NCI-H2227 (cell line): ENCODE measurements around the gene GCGR.
A peak's percentile ranks its signal among the peaks of the same experiment; 100 is the strongest.

Experiments
- DNase-seq: peaks from one replicate; lab custom pipeline; 2025; ENCODE audit not compliant: unreplicated experiment; lab: John Stamatoyannopoulos, UW

GCGR gene

DNA sequence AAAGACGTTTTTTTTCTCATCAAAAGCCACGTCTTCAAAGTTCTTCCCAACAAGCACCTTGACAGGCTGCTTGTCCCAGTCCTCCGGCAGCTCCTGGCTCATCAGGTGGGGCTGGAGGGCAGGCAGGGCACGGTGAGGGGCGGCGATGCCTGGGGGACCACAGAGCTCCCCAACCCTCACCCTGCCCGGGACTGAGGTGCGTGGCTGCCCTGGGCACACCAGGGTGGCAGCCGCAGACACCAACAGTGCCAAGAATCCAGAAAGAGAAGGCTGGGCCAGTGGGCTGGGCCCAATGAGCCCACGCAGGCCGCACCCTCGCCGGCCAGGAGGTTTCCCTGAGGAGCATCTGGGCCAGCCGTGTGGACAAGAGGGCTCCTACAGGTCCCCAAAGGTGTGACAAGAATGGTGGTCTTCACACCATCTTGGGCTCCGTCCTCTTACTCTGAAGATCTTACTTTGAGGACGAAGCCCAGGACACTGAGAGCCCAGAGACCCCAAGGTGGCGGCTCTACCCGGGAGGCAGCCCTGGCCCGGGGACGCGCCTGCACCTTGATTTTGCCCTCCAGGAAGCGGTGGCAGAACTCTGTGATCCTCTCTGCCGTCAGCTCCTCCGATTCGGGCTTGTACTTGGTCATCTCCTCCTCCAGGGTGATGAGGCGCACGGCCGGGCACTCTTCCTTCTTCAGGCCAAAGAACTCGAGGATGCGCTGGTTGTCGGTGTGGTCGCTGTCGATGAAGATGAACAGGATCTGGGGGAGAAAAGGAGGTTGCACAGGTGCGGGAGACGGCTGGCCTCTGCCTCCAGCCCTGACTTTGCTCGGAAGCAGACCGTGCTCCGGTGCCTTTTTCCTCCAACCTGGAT lies 42.2 kb downstream of the GCGR start:
- no peak for DNase-seq

DNA sequence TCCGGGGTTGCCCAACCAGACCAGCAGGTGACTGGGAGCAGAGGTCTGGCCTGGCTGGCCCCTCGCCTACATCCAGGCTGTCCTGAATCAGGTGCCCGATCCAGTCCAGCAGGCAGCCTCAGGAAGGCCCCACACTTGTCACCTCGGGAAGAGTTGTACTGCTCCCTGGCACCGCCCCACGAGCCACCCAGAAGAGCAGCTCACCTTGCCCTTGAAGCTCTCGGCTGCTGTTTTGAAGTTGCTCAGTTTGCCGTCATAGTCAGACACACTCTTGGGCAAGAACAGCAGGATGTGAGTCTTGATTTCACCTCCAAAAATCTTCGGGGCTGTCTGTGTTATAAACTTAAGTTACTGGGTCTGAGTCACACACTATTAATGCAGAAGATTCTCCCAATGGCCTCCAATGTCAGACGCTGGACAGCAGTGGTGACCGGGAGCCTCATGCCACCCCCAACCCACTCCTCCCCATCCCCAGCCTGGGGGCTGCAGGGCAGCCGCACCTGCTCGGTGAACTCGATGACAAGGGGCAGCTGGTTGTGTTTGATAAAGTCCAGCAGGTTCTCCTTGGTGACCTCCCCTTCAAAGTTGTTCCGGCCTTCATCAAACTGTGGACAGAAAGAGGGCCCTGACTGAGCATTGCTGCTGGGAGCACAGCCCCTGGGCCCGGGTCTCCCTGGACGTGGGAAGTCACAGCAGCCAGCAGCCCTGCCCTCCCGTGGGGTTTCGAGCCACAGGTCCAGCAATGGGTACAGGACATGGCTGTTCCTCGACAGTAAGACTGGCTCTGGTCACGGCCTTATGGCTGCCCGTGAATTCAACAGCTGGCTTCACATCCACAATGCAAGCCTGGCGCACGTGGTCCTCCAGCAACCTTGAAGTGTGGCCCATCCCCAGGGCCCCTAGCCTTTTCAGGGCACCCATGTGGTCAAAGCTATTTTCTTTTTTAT lies 43.1 kb downstream of the GCGR start:
- DNase-seq: no peak

DNA sequence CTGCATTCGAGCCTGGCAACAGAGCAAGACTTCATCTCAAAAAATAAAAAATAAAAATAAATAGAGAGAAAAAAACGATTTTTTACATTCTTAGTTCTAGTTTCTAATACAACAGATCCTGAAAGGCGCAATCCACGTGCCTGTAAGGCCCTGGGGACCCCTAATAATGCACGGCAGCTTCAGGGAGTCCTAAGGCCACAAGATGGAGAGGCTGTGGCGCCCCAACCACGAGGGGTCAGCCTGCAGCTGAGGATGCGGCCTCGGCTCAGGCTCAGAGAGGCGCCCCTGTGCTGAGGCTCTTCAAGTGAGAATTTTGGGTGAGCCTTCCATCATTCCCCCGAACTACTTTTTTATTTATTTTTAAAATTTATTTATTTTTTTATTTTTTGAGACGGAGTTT lies 45.5 kb downstream of the GCGR start:
- no peak for DNase-seq

DNA sequence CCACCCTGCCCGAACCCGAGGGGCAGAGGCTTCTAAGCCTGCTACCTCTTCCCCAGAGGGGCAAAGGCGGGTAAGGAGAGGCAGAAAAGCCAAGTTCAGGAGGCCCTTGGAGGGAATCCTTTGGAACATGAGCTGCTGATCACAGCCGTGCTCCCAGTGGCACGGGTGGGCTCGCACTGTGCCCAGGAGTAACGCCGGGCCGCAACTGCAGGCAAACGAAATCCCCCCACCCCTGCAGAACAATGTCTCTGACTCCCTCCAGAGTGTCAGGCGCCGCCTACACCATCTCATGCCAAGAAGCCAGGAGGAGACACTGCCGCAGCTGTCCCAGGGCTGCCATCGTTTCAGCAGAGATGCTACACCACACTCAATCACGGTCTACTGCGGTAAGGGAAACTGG lies 47.5 kb downstream of the GCGR start:
- DNase-seq: no peak

DNA sequence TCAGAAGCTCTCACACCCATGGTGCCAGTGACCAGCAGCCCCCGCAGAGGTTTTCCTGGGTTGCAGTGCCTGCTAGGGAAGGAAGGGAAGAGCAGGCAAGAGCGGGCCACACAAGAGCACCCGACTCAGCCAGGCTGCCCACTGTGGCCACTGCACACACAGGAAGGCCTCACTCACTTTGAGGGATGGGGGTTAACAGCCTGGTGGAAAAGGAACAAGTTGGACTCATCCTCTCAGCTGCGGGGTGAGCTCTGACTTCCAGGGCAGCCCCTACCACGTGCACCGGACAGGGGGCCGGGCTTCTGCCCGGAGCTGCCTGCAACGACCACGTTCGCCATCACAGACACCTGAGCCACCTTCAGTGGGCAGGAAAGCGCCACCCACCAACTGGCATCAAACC lies 48.3 kb downstream of the GCGR start:
- no peak for DNase-seq

DNA sequence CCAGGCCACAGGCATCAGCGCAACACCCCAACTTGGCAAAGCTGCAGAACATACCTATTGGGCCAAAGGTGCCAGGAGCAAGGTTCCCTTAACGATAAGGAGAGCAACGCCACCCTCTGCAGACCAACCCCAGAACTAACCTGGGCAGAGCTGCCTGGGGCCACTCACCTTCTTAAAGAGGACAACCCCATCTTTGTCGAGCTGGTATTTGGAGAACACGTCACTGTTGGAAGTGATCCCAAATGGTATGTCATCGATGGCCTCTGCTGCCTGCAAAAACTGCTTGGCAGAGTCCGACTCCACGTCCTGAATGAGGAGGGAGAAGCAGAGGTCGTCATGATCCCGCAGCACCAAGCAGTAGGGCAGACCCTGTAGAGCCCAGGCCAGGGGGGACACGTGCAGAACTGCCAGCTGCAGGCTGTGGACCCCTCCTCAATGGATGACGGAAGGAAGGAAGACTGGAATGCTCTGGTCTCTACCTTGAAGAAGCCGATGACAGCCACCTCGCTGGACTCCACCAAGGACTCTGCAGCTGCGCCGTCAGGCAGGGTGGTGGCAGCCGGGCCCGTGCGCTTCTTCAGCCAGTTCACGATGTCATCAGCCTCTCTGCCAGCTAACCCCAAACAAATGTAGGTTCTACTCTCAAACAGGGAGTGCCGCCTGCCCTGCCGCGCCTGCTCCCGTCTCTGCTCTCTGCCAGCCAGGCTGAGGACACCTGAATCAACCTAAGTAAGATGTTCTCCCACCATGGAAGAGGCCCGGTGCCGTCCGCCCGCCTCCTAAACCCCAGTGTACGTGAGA lies 51.2 kb downstream of the GCGR start:
- no peak for DNase-seq

DNA sequence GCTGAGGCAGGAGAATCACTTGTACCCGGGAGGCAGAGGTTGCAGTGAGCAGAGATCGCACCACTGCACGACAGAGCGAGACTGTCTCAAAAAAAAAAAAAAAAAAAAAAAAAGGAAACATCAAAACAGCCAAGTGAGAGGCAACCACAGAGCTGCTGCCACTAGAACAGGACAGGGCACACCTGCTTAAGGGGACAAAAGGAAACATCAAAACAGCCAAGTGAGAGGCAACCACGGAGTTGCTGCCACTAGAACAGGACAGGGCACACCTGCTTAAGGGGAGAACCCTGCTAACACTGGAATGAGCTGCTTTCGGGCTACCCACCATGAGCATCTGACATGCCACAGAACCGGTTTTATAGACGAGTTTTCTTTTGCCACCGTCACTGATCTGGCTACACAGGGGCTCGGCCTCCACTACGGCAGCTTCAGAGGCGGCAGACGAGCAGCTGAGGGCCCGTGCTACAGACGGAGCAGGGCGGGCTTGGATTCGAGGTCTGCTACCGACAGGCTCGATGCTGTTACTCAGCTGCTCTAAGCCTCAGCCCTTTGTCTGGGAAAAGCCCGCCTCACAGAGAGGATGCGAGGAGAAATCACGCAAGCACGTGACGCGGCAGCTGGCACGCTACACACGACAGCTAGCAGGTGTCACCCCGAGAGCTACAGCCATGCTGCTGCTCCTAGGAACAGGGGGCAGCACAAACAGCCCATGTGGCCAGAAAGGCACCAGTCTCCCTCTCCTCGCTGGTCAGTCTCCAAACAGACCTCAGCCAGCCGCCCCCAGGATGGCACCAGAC lies 54.4 kb downstream of the GCGR start:
- no peak for DNase-seq

DNA sequence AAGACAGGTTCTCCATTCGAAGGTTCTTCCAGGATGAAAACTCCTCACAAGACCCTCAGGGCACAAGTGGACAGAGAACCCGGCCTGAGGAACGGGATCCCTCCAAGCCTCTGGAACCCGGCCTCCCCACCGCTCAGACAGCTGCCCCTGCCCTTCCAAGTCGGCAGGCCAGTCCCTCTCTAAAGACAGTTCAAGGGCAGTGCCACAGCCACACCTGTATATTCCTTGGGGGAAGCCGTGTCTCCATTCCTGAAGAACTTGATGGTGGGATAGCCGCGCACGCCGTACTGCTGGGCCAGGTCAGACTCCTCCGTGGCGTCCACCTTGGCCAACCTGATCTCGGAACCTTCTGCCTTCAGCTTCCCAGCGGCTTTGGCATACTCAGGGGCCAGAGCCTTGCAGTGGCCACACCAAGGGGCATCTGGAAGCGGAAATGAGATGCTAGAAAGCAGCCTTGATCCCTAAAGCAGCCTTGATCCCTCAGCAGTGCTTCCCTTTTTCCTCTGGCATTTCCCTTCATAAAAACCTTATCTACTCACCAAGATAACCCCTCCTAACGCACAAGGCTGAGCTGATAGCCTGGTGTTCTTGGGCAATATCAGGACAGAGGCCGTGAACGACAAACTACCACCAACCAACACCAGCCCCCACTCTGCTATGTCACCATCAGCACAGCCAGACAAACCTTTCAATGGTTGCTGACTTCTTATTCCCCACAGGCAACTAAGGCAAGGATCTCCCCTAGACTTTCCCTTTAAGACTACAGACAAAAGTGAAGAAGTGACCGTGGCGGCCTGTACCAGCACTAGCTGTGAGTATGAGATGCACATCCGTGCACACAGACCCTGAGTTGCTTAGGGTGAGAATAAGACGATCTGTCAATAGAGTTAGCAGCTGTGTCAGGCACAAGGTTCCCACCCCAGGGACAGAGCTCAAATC lies 55.3 kb downstream of the GCGR start:
- DNase-seq: no peak

DNA sequence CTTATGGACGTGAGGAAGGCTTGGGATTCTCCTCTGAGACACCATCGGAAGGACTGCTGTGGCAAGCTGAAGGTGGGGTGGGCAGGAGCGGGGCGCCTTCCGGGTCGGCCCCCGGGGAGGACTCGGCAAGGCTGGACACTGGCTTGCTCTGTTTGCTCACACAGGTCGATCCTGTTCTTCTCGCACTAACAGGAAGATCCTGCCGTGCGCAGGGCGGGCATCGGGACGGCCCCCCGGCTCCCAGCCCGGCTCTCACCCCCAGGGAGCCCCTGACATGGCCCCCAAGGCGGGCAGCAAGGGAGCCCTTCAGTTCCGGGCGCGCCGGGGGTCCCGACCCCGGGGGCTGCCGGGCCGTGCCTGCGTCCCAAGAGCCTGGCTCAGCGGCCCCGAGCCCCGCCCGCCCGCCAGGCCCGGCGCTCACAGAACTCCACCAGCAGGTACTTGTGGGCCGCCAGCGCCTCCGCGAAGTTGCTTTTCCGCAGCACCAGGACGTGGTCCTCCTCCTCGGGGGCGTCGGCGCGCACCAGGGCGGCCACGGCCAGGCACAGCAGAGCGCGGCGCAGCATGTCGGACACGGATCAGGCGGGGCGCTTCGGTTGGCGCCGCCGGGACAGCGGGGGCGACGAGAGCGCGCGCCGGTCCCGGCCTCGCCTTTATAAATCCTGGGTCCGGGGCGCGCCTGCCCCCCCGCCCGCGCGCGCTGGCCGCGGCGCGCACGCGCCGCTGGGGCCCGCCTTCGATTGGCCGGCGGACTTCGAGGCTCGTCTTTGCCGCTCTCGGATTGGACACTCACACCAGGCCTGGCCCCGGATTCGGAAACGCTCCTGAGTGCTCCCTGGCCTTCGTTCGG lies 56.2 kb downstream of the GCGR start, which contains the start of gene P4HB:
Gene P4HB (minus strand): TSS at position 630 of the 850 bp plus-strand sequence. CDS start 64 bp downstream, at position 566.
- DNase-seq: peak; percentile 48

DNA sequence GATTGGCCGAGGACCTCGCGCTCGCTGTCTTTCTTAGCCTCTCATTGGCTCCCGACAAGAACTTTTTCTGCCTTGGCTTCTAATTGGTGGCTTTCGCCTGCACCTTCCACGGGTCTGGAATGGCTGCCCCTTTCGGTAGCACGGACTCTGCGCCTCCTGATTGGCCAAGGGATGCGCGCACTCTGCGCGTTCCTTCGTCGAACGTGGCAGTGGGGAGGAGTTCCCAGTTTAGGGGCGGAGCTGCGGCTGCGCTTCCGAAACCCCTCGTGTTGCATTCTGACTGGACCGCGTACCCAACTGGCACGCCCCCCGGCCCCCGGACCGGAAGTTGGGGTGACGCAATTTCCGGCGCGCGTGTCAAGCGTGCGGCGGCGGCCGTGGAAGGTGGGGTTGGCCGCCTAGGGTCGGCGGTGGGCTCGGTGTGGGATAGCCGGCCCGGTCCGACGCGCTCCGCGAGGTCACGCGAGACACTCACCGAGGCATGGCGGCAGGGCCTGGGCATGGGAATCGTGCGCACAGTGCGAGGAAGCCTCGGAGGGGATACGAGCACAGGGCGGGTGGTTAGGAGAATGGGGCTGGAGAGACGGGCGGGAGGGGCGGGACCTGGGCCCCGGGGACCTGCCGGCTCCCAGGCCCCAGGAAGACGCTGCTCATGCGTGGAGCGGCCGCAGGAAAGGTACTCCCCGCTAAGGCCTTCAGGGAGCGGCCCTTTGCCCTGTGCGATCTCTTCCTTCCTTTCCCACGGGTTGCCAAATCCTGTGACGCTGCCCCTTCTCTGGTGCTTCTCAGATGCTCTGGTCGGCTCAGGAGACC lies 57.0 kb downstream of the GCGR start:
- DNase-seq: peak; percentile 100

DNA sequence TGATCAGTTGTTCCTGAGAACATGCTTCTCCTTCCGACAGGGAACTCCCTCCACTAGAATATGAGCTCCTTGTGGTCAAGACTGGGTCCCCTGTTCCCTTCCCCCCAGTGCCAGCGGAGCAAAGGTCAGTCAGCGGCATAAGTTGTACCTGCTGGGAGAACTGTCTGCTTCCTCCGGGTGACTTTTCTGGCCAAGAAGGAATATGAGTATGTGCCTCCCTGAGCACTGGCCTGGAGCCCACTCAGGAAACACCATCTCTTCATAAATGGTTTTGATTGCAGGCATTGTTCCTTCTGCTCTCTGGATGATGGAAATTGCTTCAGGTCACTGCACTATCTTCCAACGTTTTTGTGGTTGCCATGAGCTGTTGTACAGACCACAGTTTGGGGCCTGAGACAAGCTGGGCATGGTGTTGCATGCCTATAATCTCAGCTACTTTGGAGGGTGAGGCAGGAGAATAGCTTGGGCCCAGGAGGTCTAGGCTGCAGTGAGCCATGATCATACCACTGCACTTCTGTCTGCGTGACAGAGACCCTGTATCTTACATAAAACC lies 59.2 kb downstream of the GCGR start:
- peak; percentile 60 for DNase-seq
